H1 (cell line): Measurements from ENCODE around the gene TDRD1. TPM values are rescaled to one million over a fixed set of nuclear protein-coding genes. Genes with fewer than 3 reads are reported as not detected.

ENCODE experiments used
- CTCF ChIA-PET: fragments of 300-600 bp; sonication (Branson Sonifier 250); formaldehyde crosslinking; loops from one replicate; lab custom pipeline; 2021; ENCODE audit not compliant: partially characterized antibody; lab: Charles Lee
- POLR2A ChIA-PET: fragments of 300-600 bp; sonication (Branson Sonifier 250); formaldehyde crosslinking; loops from one replicate; lab custom pipeline; 2021; ENCODE audit warnings: inconsistent platforms; ENCODE audit not compliant: partially characterized antibody; lab: Charles Lee
- DNase-seq, 2 experiments: peaks; one replicate each; pipeline versions ENCODE4 v3.0.0 to v3.0.0-alpha.2; 2010 to 2022; ENCODE audit warnings: low spot score in 2 of 2, low read depth in 1 of 2, mixed read lengths in 1 of 2
- FAIRE-seq: peaks from 2 replicates; lab custom pipeline; 2011; peaks lifted over from hg19 to GRCh38; lab: Jason Lieb, UNC
- H2AFZ ChIP-seq: 2 replicates; pipeline ENCODE4 v1.8.1; 2012; ENCODE audit warnings: low read length, inconsistent platforms
- H2AK5ac ChIP-seq: 2 replicates; pipeline ENCODE4 v1.6.1; 2013; ENCODE audit warnings: low read depth, low read length
- H2BK120ac ChIP-seq: replicated peaks from 2 replicates; pipeline ENCODE3; 2013; ENCODE audit warnings: low read depth, low read length, inconsistent platforms
- H2BK12ac ChIP-seq: 2 replicates; pipeline ENCODE4 v1.6.1; 2013; ENCODE audit warnings: low read depth, low read length
- H2BK15ac ChIP-seq: 2 replicates; pipeline ENCODE4 v1.6.1; 2013; ENCODE audit warnings: low read length
- H2BK20ac ChIP-seq: 2 replicates; pipeline ENCODE4 v1.6.1; 2013; ENCODE audit warnings: low read length
- H2BK5ac ChIP-seq: 2 replicates; pipeline ENCODE4 v1.6.1; 2013; ENCODE audit warnings: low read depth, low read length
- H3K14ac ChIP-seq: 2 replicates; pipeline ENCODE4 v1.6.1; 2013; ENCODE audit warnings: inconsistent platforms; ENCODE audit not compliant: insufficient read length
- H3K18ac ChIP-seq: 2 replicates; pipeline ENCODE4 v1.6.1; 2013; ENCODE audit warnings: low read length; ENCODE audit errors: extremely low read depth
- H3K23ac ChIP-seq: 2 replicates; pipeline ENCODE4 v1.6.1; 2013; ENCODE audit warnings: inconsistent platforms; ENCODE audit not compliant: insufficient read length
- H3K23me2 ChIP-seq: 2 replicates; pipeline ENCODE4 v1.6.1; 2013; ENCODE audit warnings: low read depth, low read length
- H3K27ac ChIP-seq: 2 replicates; pipeline ENCODE4 v1.6.1; 2011; ENCODE audit warnings: low read depth, low read length, inconsistent platforms
- H3K27me3 ChIP-seq, 4 experiments: replicated peaks in 1 of 4; 1 replicate in 1 of 4; 2 replicates in 3 of 4; pipeline versions ENCODE4 v1.6.1 to v1.8.1; 2011 to 2013; ENCODE audit warnings: low read length in 3 of 4, mild to moderate bottlenecking in 3 of 4, inconsistent platforms in 2 of 4, mixed read lengths in 2 of 4, moderate library complexity in 1 of 4; ENCODE audit not compliant: control insufficient read depth in 3 of 4, insufficient read depth in 3 of 4; ENCODE audit errors: extremely low read depth in 1 of 4
- H3K36me3 ChIP-seq, 4 experiments: 2 replicates each; pipeline versions ENCODE4 v1.6.1 to v1.8.1; 2011 to 2013; ENCODE audit warnings: mild to moderate bottlenecking in 4 of 4, low read length in 3 of 4, moderate library complexity in 2 of 4, control low read depth in 1 of 4, inconsistent platforms in 1 of 4; ENCODE audit not compliant: insufficient read depth in 4 of 4, control insufficient read depth in 2 of 4
- H3K4ac ChIP-seq: replicated peaks from 2 replicates; pipeline ENCODE3; 2013; ENCODE audit warnings: low read length, low read depth, mixed read lengths, inconsistent platforms; ENCODE audit not compliant: insufficient read length
- H3K4me1 ChIP-seq, 4 experiments: replicated peaks in 1 of 4; 1 replicate in 1 of 4; 2 replicates in 3 of 4; pipeline versions ENCODE4 v1.6.1 to v1.8.1; 2011 to 2013; ENCODE audit warnings: low read length in 3 of 4, inconsistent platforms in 2 of 4, mixed read lengths in 1 of 4; ENCODE audit not compliant: insufficient read depth in 4 of 4, control insufficient read depth in 3 of 4
- H3K4me2 ChIP-seq, 2 experiments: 2 replicates each; pipeline versions ENCODE4 v1.6.1 to v1.8.1; 2011 to 2013; ENCODE audit warnings: low read depth in 2 of 2, low read length in 2 of 2, control low read depth in 1 of 2, inconsistent platforms in 1 of 2, mild to moderate bottlenecking in 1 of 2; ENCODE audit not compliant: insufficient read depth in 1 of 2
- H3K4me3 ChIP-seq, 4 experiments: fragments of 200-600, 300-600 bp in 1 of 4; sonication (generic), shearing (Covaris generic), sonication (Bioruptor Twin) in 1 of 4; 2 replicates each; pipeline versions ENCODE4 v1.5.1 to v1.8.1; 2011 to 2016; ENCODE audit warnings: low read length in 4 of 4, low read depth in 3 of 4, control low read depth in 2 of 4, inconsistent platforms in 2 of 4, mild to moderate bottlenecking in 2 of 4, mixed read lengths in 1 of 4, moderate library complexity in 1 of 4; ENCODE audit not compliant: insufficient read depth in 2 of 4; ENCODE audit errors: extremely low read depth in 1 of 4
- H3K56ac ChIP-seq: replicated peaks from 2 replicates; pipeline ENCODE3; 2013; ENCODE audit warnings: low read depth, mild to moderate bottlenecking, mixed read lengths, low read length, inconsistent platforms; ENCODE audit not compliant: insufficient read length
- H3K79me1 ChIP-seq: 2 replicates; pipeline ENCODE4 v1.6.1; 2013; ENCODE audit warnings: low read depth, low read length, control low read depth
- H3K79me2 ChIP-seq, 2 experiments: 2 replicates each; pipeline versions ENCODE4 v1.6.1 to v1.8.1; 2012 to 2013; ENCODE audit warnings: low read length in 2 of 2, mild to moderate bottlenecking in 2 of 2, inconsistent platforms in 1 of 2; ENCODE audit not compliant: insufficient read depth in 2 of 2, control insufficient read depth in 1 of 2
- H3K9ac ChIP-seq, 4 experiments: replicated peaks in 1 of 4; 1 replicate in 1 of 4; 2 replicates in 3 of 4; pipeline versions ENCODE4 v1.6.1 to v1.8.1; 2011 to 2013; ENCODE audit warnings: low read depth in 3 of 4, low read length in 3 of 4, control low read depth in 2 of 4, mild to moderate bottlenecking in 2 of 4, moderate library complexity in 2 of 4, inconsistent platforms in 1 of 4; ENCODE audit errors: extremely low read depth in 1 of 4
- H3K9me3 ChIP-seq, 2 experiments: 2 replicates each; pipeline versions ENCODE4 v1.6.1 to v1.8.1; 2012 to 2013; ENCODE audit warnings: mild to moderate bottlenecking in 2 of 2, moderate library complexity in 2 of 2, control low read depth in 1 of 2, inconsistent platforms in 1 of 2, low read depth in 1 of 2, low read length in 1 of 2, mixed read lengths in 1 of 2; ENCODE audit not compliant: insufficient read depth in 2 of 2
- H4K20me1 ChIP-seq, 2 experiments: replicated peaks in 1 of 2; 2 replicates each; pipeline versions ENCODE3 to v1.8.1; 2011 to 2013; ENCODE audit warnings: inconsistent platforms in 2 of 2, low read length in 2 of 2, mild to moderate bottlenecking in 1 of 2; ENCODE audit not compliant: insufficient read depth in 2 of 2, control insufficient read depth in 1 of 2
- H4K5ac ChIP-seq: 2 replicates; pipeline ENCODE4 v1.6.1; 2013; ENCODE audit warnings: low read length, low read depth, mixed read lengths, inconsistent platforms; ENCODE audit not compliant: insufficient read length
- H4K8ac ChIP-seq: 2 replicates; pipeline ENCODE4 v1.8.0; 2013; ENCODE audit warnings: mild to moderate bottlenecking, moderate library complexity, low read length, inconsistent platforms; ENCODE audit not compliant: insufficient read depth; ENCODE audit errors: extremely low read depth
- H4K91ac ChIP-seq: replicated peaks from 2 replicates; pipeline ENCODE3; 2013; ENCODE audit warnings: low read length, mixed read lengths, inconsistent platforms; ENCODE audit not compliant: insufficient read length
- BCL11A ChIP-seq, 2 experiments: IDR thresholded peaks; one replicate each; pipeline ENCODE4 v1.6.1; 2011; ENCODE audit warnings: low read depth in 2 of 2, low read length in 2 of 2, mild to moderate bottlenecking in 2 of 2
- CEBPB ChIP-seq: IDR thresholded peaks from 2 replicates; pipeline ENCODE4 v1.6.1; 2012; ENCODE audit warnings: low read depth, low read length
- EZH2 ChIP-seq: fragments of 200-600 bp; sonication (generic); IDR thresholded peaks from 2 replicates; pipeline ENCODE4 v1.7.1; 2012; ENCODE audit warnings: low read depth, mild to moderate bottlenecking, moderate library complexity, low read length, inconsistent platforms; ENCODE audit not compliant: severe bottlenecking
- NRF1 ChIP-seq: IDR thresholded peaks from 2 replicates; pipeline ENCODE4 v1.6.1; 2011; ENCODE audit warnings: mild to moderate bottlenecking, low read depth, low read length, improper control_type of control experiment
- RAD21 ChIP-seq, 2 experiments: IDR thresholded peaks in 1 of 2; conservative IDR thresholded peaks in 1 of 2; 2 replicates each; pipeline ENCODE4 v1.6.1; 2011; ENCODE audit warnings: low read depth in 2 of 2, low read length in 2 of 2, improper control_type of control experiment in 1 of 2, inconsistent platforms in 1 of 2, mild to moderate bottlenecking in 1 of 2, moderate library complexity in 1 of 2
- ZNF274 ChIP-seq: IDR thresholded peaks from 2 replicates; pipeline ENCODE4 v1.7.0; 2012; ENCODE audit warnings: low read length, borderline replicate concordance; ENCODE audit errors: extremely low read depth
- WGBS, 2 experiments: shearing (Covaris generic) in 1 of 2; methylation state at CpG; one replicate each; pipeline versions ENCODE4 v1.1.6 to v1.1.7; 2013 to 2015; ENCODE audit warnings: low lambda C conversion rate in 2 of 2, mixed read lengths in 2 of 2, inconsistent platforms in 1 of 2, low coverage in 1 of 2, missing lambda C conversion rate in 1 of 2; ENCODE audit not compliant: insufficient replicate concordance in 2 of 2, insufficient coverage in 1 of 2, insufficient read length in 1 of 2; ENCODE audit errors: extremely low coverage in 1 of 2, missing lambda C conversion rate in 1 of 2; 5-methylcytosine and 5-hydroxymethylcytosine counted together
- polyA plus RNA-seq, 7 experiments: library from polyadenylated mRNA; depleted of rRNA in 3 of 7; stranded (reverse) in 5 of 7; unstranded in 2 of 7; fragments of >200 nt in 5 of 7; fragments of 200-250 nt in 2 of 7; gene quantifications; 1 replicate in 5 of 7; 2 replicates in 1 of 7; 4 replicates in 1 of 7; pipeline versions ENCODE4 v1.2.1 to v1.2.3, GENCODE V29; 2011 to 2013; ENCODE audit warnings: missing spikeins in 2 of 7, mixed read lengths in 2 of 7
- total RNA-seq: library from RNA; stranded (reverse); fragmentation: NEBNext Ultra II Directional; extraction: Animal tissue kit (Norgen Biotek cat#: 25700); gene quantifications from 2 replicates; pipeline ENCODE4 v1.2.1, GENCODE V29; 2021

Gene TDRD1
- total and polyA plus RNA-seq, 2 of the 8 experiments (the other 6 are each of a cell fraction or from before 2014, with no cell fraction given) = 0.02 to 0.71 TPM

DNA sequence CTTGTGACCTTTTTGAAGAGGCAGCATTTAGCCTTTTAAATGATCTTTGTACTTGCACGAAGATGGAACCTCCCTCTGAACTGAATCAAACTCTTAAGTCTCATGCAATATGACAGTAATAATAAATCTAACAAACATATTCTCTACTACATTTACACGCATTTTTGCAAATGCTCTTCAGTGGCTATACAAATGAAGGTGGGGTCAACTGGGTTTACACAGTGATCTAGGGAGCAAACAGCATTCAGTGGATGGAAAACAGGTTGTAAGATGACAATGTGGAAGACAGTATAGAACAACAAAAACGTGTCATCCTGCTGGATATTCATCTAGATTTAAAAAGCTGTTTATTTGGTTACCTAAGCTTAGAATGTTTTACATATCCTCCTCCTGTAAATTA is 12.7 kb upstream of the TDRD1 start:
- POLR2A ChIA-PET = no interaction called here
- TF ChIP-seq RAD21 (IDR thresholded peaks at IDR 0.05 in 1 of 2, conservative IDR thresholded peaks at IDR 0.05 in 1 of 2; ENCODE audit: low read depth in 2 of 2, low read length in 2 of 2) (no peak), NRF1 (peak; percentile 9; the same call in 1 of the 2 replicates), EZH2 (no peak), ZNF274 (no peak), BCL11A (IDR thresholded peaks at IDR 0.05; ENCODE audit: low read depth in 2 of 2, low read length in 2 of 2) (no peak), CEBPB (no peak)
- Histone ChIP-seq H3K4me2 (peak overlapping the region; percentile 50 to 53; a peak in 3 of 4 replicates), H2BK15ac (no peak overlapping the region), H4K20me1 (peaks cover 0 to 3% of the 10 kb centered on the region in 2 experiments), H3K9me3 (peaks cover 5 to 11% of the 10 kb centered on the region in 2 experiments), H2BK12ac (no peak overlapping the region), H2AK5ac (no peak overlapping the region), H3K9ac (no peak overlapping the region), H4K8ac (no peak overlapping the region), H3K79me2 (peaks cover 0 to 95% of the 10 kb centered on the region in 2 experiments; a peak in 2 of 4 replicates), H3K4me3 (peak overlapping the region in 1 of 4 experiments; percentile 33; a peak in 1 of 8 replicates), H3K27ac (no peak overlapping the region), H3K27me3 (no peaks in the 10 kb centered on the region), H4K91ac (no peak overlapping the region), H3K18ac (no peak overlapping the region), H3K56ac (no peak overlapping the region), H3K4ac (no peak overlapping the region), H3K4me1 (peaks cover 0 to 10% (median 0%) of the 10 kb centered on the region in 4 experiments; a peak in 4 of 7 replicates), H3K36me3 (peaks cover 0 to 16% (median 3%) of the 10 kb centered on the region in 4 experiments; a peak in 2 of 8 replicates), H2BK20ac (no peak overlapping the region), H2BK5ac (no peak overlapping the region), H3K14ac (no peak overlapping the region), H2AFZ (no peak overlapping the region), H2BK120ac (no peak overlapping the region), H3K23ac (no peak overlapping the region), H3K23me2 (no peaks in the 10 kb centered on the region; the same call in 1 of the 2 replicates), H4K5ac (peak overlapping the region; percentile 10), H3K79me1 (no peaks in the 10 kb centered on the region; the same call in none of the 2 replicates)
- no peak for FAIRE-seq
- 60% methylated on average over 3 of the region's 3 CpGs; no CpG with 5 or more reads in 1 of the 2 experiments for WGBS, 2 experiments
- CTCF ChIA-PET = interaction anchor here (1.1 kb wide), 1 partner anchor 66 kb away, joined by 4 read pairs; no protein-coding TSS in a partner anchor
- no peak for DNase-seq
